GM19452 (cell line): ENCODE data around the gene CDC34.

Source experiments
- ATAC-seq: cut with Tn5 transposase; IDR thresholded peaks from one replicate; pipeline ENCODE4 v1.9.1; 2021; ENCODE audit not compliant: unreplicated experiment

CDC34 gene

GRCh38 chr19:588093-588740 lies 56.7 kb downstream of the CDC34 start:
- ATAC-seq = no peak

GRCh38 chr19:588741-589692 lies 57.5 kb downstream of the CDC34 start:
- ATAC-seq = no peak

GRCh38 chr19:589693-590395 lies 58.3 kb downstream of the CDC34 start, which contains the start of gene HCN2:
HCN2 (plus strand) TSS chr19:589881; CDS start chr19:589946, 65 bp downstream.
- no peak for ATAC-seq

- no peak for ATAC-seq
Observed at GRCh38 chr19:590396-590745, 58.8 kb downstream of the CDC34 start.

GRCh38 chr19:590750-591098 lies 59.2 kb downstream of the CDC34 start:
- no peak for ATAC-seq

GRCh38 chr19:591099-591958 lies 59.8 kb downstream of the CDC34 start:
- no peak for ATAC-seq
